Activated T-helper 1 cell treated with Interleukin-2 at 50 U/mL for 16 hours (primary cell): ENCODE data around the gene OCSTAMP.

Source experiments
- DNase-seq: peaks from one replicate; pipeline ENCODE4 v3.0.0-alpha.2; 2020; ENCODE audit warnings: low read depth

The OCSTAMP gene

GRCh38 chr20:46573234-46573633 lies 22.8 kb upstream of the OCSTAMP start:
- DNase-seq = no peak

- no peak for DNase-seq
Observed at GRCh38 chr20:46572790-46573189, 22.3 kb upstream of the OCSTAMP start.

GRCh38 chr20:46572153-46572552 lies 21.7 kb upstream of the OCSTAMP start:
- no peak for DNase-seq

GRCh38 chr20:46571418-46571817 lies 21.0 kb upstream of the OCSTAMP start:
- no peak for DNase-seq

- no peak for DNase-seq
Observed at GRCh38 chr20:46570956-46571355, 20.5 kb upstream of the OCSTAMP start.

GRCh38 chr20:46569961-46570360 lies 19.5 kb upstream of the OCSTAMP start:
- no peak for DNase-seq

GRCh38 chr20:46568570-46569129 lies 18.2 kb upstream of the OCSTAMP start:
- no peak for DNase-seq

- no peak for DNase-seq
Observed at GRCh38 chr20:46566125-46566524, 15.7 kb upstream of the OCSTAMP start.

- no peak for DNase-seq
Observed at GRCh38 chr20:46564241-46564957, 13.9 kb upstream of the OCSTAMP start.

GRCh38 chr20:46563860-46564221 lies 13.4 kb upstream of the OCSTAMP start:
- no peak for DNase-seq

GRCh38 chr20:46563170-46563859 lies 12.9 kb upstream of the OCSTAMP start:
- DNase-seq = no peak

- no peak for DNase-seq
Observed at GRCh38 chr20:46562373-46563169, 12.1 kb upstream of the OCSTAMP start.

GRCh38 chr20:46562009-46562372 lies 11.5 kb upstream of the OCSTAMP start:
- DNase-seq = no peak

GRCh38 chr20:46559685-46560440 lies 9.4 kb upstream of the OCSTAMP start:
- no peak for DNase-seq

GRCh38 chr20:46559001-46559400 lies 8.5 kb upstream of the OCSTAMP start:
- no peak for DNase-seq

- no peak for DNase-seq
Observed at GRCh38 chr20:46558511-46558959, 8.1 kb upstream of the OCSTAMP start.

- DNase-seq = no peak
Observed at GRCh38 chr20:46557231-46557956, 6.9 kb upstream of the OCSTAMP start.

- DNase-seq = no peak
Observed at GRCh38 chr20:46555370-46555956, 5.0 kb upstream of the OCSTAMP start.

GRCh38 chr20:46554828-46555227 lies 4.4 kb upstream of the OCSTAMP start:
- DNase-seq = no peak

- DNase-seq = no peak
Observed at GRCh38 chr20:46553926-46554325, 3.5 kb upstream of the OCSTAMP start.
